GM13976 (cell line): ENCODE measurements around the gene RPL22.
A peak's percentile ranks its signal among the peaks of the same experiment; 100 is the strongest.

Experiments
- DNase-seq: peaks from one replicate; pipeline ENCODE4 v3.0.0; 2012; ENCODE audit warnings: low spot score
- in situ Hi-C: fragments of 300-500 bp; cut with MboI; formaldehyde crosslinking; loops from one replicate; pipeline ENCODE4 v1.12.0; 2022; ENCODE audit warnings: low sequenced_read_pairs, mixed read lengths, inconsistent platforms; ENCODE audit not compliant: unreplicated experiment
- TF ChIP-seq, protein P1 (sequence below): IDR thresholded peaks from 2 replicates; pipeline ENCODE4 v1.5.1; 2012; ENCODE audit warnings: borderline replicate concordance, mild to moderate bottlenecking; ENCODE audit not compliant: insufficient read depth; ENCODE audit errors: extremely low read depth, missing control alignments, control extremely low read depth

RPL22 gene

DNA sequence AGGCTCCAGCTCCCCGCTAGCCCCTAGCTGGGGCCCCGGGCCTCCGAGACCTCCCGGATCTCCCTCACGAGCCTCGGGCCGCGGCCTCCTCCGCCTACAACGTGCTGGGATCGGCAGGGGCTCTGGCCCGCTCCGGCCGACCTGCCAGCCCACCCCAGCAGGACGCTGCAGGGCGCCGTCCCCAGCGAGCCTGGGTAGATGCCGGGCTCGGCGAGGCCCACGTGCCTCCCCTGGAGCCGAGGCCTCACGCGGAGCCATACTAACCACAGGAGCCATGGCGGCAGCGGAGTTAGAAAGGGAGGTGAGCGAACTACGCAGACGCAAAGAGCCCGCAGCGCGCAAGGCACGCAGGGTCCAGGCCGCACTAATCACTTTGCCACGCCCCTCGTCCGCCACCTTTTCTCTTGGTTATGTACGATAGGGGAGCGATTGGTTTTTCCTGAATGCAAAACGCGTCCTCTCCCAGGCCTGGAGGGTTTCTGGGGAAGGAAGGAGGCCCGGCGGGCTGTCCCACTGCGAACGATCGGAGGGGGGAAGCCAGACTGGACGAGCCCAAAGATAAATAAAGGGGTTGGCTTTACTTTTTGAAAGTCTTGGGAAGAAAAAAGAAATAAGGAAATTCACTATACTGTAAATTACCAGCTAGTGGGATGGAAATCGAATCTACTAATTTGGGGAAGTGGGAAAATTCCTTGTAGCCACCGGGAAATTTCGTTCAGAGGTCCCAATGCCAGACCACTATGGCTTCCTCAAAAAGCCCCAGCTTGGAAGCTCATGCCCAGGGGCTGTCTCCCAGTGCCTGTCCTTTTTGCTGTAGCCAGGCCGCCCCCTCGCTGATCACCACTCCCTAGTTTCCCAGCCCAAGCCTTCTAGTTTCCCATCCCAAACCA lies at the start of gene RPL22:
TSS of gene RPL22 (minus strand) at position 298 of the 890 bp plus-strand sequence. CDS start at position 276, 22 bp downstream.
- in situ Hi-C loops = no loop called here
- peak; percentile 94 for DNase-seq
- TF ChIP-seq, protein P1, sequence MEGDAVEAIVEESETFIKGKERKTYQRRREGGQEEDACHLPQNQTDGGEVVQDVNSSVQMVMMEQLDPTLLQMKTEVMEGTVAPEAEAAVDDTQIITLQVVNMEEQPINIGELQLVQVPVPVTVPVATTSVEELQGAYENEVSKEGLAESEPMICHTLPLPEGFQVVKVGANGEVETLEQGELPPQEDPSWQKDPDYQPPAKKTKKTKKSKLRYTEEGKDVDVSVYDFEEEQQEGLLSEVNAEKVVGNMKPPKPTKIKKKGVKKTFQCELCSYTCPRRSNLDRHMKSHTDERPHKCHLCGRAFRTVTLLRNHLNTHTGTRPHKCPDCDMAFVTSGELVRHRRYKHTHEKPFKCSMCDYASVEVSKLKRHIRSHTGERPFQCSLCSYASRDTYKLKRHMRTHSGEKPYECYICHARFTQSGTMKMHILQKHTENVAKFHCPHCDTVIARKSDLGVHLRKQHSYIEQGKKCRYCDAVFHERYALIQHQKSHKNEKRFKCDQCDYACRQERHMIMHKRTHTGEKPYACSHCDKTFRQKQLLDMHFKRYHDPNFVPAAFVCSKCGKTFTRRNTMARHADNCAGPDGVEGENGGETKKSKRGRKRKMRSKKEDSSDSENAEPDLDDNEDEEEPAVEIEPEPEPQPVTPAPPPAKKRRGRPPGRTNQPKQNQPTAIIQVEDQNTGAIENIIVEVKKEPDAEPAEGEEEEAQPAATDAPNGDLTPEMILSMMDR = no peak

DNA sequence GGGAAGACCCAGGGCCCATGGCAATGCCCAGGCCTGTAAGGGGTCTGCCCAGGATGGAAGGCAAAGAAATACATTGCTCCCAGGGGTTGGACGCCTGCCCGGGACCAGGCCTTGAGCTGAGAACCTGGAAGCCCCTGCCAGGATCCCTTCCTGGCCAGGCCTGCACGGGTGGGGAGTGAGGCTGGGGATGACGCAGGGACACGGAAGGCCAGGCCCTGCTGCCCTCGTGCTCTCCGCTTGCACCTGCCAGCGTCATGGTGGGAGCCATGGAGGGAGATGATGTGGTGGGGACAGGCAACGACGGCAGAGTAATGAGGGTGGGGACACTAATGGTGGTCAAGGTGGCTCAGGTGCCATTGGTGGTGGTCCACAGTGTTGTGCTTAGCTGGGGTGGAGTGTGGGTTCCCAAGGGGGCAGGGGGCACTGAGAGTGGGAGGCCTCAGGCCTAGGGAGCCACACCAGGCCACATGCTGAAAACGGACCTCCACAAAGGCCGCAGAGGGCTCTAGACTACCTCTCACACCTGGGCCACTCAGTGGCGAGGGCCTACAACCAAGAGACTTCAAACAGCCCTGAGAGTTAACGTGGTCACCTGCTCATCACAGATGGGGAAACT lies 48.9 kb upstream of the RPL22 start:
- TF ChIP-seq, protein P1 = no peak
- DNase-seq = no peak
- in situ Hi-C loops = loop anchor here (5.0 kb wide), 1 partner anchor 99 kb away; no protein-coding TSS in a partner anchor

DNA sequence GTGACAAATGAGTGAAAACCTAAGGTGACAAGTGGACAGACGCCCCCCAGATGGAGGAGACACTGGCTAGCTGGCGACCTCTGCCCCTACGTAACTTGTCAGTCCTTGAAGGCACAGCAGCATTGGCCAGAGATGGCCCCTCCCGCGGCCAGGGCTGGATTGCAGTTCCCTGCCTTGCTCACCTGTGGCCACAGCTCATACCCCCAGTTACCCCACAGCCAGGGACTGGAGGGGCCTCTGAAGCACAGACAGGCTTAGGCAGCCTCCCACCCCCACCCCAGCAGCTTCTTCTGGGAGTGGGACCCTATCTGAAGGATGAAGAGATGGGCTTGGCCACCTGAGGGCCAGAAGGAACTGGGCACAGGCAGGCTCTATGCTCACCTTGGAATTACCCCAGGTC lies 48.3 kb upstream of the RPL22 start:
- TF ChIP-seq, protein P1 = no peak
- DNase-seq = no peak
- in situ Hi-C loops = loop anchor here (5.0 kb wide), 1 partner anchor 100 kb away; no protein-coding TSS in a partner anchor

DNA sequence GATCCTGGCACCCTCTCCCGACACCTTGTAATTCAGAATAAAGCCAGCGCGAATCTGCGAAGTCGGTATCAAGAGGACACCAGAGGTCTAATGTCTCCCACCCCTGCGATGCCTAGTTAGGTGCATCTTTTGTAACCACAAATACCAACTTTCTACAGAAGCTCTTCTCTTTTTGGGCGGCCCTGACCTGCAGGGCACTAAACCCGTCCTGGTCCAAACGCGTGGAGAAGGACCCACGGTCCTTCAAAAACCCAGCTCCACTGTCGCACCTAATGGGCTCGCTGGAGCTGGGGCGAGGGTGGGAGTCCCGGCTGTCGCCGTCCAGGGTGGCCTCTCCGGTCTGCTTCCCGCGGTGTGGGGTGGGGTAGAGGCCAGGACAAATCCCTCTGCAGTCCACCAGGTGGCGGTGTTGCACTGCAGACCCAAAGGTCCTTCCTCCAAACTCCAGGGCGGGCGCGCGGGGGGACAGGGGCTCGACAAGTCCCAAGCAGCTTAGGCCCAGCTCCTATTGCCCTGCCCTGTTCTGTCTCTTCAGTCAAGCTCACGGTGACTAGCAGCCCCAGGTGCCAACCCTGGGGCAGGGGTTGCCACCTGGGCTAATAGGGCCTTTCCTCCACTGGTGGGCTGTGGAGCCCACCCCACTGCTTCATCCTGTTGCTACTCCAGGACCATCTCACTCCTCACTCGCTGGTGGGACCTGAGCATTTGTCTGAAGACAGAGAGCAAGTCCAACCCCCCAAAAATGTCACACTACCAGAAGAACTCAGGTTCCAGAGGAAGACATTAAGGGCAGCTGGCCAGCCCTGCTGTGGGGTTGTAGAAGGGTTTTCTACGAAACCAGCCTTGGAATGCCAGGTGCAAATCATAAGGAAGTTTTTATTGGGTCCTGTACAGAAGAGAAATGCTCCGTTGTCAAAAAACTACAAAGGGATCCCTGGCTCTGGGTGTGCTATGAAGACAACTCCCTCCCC lies 47.4 kb upstream of the RPL22 start:
- in situ Hi-C loops = loop anchor here (5.0 kb wide), 1 partner anchor 101 kb away; no protein-coding TSS in a partner anchor
- TF ChIP-seq, protein P1 = peak; percentile 89

GRCh38 chr1:6245869-6246496 lies 46.6 kb upstream of the RPL22 start:
- in situ Hi-C loops = loop anchor here (5.0 kb wide), 1 partner anchor 101 kb away; no protein-coding TSS in a partner anchor
- DNase-seq = peak; percentile 76
- TF ChIP-seq, protein P1 = no peak

More for the DNA sequence above, 47.4 kb upstream of the RPL22 start:
- DNase-seq = peak; percentile 90
